COLO829 (cell line): Measurements from ENCODE around the gene CA5A.
"Not testable (repeated sequence)": the region's sequence is repeated elsewhere in the genome, so short reads cannot be mapped to it uniquely, and the experiment has no call there.

ENCODE experiments used
- DNase-seq: peaks from one replicate; pipeline ENCODE4 v3.0.0; 2012; ENCODE audit warnings: low spot score

Gene CA5A

DNA sequence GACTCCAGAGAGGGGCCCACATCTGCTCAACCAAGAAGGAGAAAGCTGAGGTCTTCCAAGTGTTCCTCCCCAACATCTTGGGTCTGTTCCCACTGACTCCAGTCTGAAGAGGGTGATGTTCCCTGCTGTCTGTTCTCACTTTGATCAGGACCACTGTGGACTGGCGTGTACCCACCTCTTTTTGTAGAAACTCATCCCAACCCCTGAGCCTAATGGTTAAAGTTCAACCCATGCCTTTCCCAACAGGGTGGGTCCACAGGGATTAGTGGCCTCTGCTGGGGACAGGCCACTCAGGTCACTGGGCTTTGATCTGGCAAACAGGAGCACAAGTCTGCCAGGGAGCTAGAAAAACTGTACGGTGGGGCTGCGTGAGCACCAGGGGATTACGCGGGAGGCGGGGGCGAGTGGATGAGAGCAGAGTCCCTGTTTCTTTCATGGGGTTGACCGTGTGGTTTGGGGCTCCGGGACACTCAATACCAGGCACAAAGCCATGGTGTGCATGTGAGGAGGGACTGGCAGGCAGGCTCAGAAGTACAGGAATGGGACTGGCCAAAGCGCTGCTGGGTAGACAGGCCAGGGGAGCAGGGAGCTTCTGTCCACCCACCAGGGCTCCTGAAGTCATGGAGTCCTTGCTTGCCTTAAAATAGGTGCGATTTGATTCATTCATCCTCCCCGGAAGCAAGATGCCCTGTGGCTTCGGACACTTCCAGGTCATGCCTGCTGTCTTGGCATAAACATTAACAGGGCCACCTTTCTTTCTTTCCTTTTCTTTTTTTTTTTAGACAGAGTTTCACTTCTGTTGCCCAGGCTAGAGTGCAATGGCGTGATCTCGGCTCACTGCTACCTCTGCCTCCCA, at the start of gene CA5A:
CA5A (minus strand) TSS at position 155 of the 856 bp plus-strand sequence; CDS start at position 76, 79 bp downstream.
- no peak for DNase-seq

DNA sequence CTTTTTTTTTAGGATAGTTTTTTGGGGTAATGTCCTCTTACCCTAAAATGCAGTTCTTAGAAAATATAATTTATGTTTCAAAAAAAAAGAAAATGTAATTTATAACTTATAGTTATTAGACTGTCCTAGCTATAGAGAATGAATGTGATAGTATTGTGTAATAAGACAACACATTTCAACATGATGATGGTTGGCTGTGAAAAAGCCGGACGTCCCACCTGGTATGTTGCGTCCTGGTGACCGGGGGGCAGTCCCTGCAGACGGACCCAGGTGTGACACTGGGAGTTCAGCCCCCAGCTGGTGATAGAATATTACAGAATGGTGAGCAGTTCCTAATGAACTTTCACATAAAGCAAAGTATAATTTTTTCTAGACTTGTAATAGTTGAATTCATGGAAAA, 49.2 kb upstream of the CA5A start:
- not testable (repeated sequence) for DNase-seq

DNA sequence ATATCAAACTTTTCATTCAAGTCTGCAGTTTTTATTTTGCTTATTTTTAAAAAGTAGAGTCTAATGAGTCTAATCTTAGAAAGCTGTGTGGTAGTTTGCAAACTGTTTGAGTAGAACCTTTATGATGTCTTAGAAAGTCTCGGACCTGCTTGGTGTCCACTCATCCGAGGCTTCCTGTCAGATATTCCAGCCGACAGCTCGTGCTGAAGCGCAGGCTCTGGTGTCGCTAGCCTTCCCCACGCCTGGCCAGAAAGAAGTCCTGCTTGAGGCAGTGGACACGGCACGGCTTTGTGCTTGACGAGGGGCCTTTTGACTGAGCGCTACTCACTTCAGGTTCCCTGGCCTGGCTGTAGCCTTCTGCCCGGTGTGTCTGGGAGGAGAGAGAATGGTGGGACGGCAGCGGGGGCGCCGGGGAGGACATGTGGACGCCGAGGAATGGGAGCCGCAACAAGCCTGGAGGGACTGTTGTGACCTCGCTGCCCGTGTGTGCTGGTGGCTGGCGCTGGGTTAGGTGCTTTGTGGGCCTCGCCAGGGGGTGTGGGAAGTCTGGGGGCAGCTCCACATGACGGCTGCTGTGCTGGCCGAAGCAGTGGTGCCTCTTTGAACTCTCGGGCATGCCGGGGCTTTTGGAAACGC, 48.4 kb upstream of the CA5A start:
- DNase-seq = no peak

DNA sequence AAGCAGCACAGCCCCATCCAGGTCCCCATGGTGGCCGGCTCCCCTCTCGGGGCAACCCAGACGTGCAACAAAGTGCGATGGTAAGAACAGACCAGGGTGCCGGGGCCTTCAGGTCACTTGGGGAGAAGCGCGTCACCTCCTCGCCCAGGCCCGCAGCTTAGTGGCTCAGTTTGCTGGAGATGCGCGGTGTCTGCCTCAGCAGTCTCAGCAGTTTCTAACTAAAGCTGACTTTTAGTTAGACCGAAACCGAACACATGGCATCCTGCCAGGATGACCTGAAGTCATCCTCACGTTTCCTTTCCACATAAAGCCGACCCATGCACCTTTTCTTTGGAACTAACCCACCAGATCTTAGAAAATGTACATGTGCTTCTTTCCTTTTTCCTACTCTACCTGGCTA, 47.9 kb upstream of the CA5A start:
- not testable (repeated sequence) for DNase-seq

DNA sequence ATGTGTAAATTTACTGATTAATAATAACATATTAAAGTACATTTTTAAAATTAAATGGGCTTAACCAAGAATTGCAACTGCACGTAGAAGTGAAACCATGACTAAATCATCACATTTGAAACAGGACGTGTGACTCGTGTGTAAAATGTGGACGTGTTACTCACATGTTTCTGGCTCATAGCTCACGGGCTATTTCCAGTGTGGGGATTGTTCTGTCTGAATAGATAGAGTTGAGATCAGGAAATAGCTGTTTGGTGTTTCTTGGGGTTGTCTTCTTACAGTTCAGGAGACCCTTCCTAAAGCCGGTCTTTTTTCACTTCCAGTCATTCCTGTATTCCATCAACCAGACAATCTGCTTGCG, 47.4 kb upstream of the CA5A start:
- not testable (repeated sequence) for DNase-seq

DNA sequence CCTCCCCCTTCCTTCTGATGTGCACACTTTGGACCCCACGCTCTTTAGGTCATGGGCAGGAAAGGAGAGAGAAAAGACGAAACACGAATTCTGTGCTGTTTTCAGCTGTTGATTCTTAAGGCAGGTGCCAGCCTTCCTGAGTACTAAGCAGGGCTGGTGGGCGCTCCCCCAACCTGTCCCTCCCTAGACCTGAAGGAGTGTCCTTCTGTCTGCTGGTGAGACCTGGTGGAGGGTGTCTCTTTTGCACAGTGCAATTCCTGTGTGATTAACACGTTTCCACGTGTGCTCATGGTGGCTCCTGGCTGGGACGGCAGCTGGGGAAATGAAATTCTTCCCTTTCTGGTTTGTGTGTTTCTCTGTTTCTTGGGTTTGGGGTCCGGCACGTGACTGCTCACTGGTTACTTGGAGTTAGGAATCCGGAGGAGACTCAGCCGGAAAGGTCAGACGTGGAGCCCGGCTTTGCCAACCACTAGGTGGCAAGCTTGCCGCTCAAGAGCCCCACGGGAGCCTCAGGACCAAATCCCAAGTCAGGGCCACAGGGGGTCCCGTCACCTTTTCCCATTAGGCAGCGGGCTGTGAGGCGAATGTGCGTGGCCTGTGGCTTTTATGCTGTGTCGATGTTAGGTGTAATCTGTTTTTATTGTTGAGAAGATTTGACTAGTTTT, 46.9 kb upstream of the CA5A start:
- not testable (repeated sequence) for DNase-seq

DNA sequence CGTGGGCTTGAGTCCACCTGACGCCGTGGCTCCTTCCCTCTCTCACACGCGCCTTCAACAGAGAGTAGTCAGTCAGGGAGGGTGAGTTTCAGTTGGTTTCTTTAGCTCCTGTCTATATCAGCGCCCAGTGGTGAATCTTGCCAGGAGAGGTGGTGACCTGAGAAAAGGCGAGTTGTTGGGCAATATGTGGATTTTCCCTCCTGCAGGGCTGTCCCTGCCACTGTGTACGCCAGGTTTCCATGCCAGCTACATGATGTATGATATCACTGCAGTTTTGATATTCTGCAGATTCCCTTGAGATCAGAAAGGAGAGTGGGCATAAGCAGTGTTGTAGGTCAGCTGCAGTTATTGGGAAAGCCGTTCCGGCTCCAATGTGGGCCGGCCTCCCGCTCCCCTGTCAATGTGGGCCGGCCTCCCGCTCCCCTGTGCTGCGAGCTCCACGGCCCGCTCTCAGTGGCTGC, 46.3 kb upstream of the CA5A start:
- no peak for DNase-seq

- not testable (repeated sequence) for DNase-seq
Measured at GRCh38 chr16:87981376-87981775, 45.0 kb upstream of the CA5A start.

- DNase-seq = not testable (repeated sequence)
Measured at GRCh38 chr16:87979911-87980630, 43.7 kb upstream of the CA5A start.

DNA sequence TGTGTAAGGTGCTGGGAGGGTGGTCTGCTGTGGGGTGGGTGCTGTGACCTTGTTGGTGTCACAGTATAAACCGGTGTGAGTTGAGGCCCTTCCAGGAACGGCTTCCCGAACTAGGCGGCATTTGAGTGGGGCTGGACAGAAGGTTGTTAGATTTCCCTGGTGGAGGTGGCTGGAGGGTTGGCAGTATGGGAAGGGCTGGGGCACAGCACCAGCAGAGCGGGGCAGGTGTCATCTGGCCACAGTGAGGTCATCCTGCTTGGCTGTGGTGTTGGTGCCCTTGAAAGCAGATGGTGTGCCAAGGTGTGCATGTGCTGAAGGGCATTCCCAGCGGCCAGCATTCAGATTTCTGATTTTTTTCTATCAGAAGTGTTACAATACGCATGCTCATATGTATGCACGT, 43.0 kb upstream of the CA5A start:
- DNase-seq = no peak

DNA sequence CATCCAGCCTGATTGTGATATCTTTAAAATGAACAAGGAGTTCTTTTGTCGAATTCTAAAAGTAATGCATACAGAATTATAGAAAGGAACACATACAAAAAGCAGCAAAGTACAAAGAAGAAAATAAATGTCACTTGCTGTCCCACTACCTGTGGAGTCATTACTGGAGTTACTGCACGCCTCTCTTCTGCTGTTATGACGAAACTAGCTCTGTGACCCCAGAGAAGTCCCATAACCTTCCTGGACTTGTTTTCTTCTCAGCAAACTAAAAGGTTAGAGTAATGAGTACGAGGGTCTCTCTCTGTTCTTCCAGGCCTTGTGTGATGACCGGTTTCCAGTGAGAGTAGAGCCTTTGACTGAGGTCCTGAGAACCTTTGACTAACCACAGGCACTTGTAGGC, 41.8 kb upstream of the CA5A start:
- DNase-seq = no peak

DNA sequence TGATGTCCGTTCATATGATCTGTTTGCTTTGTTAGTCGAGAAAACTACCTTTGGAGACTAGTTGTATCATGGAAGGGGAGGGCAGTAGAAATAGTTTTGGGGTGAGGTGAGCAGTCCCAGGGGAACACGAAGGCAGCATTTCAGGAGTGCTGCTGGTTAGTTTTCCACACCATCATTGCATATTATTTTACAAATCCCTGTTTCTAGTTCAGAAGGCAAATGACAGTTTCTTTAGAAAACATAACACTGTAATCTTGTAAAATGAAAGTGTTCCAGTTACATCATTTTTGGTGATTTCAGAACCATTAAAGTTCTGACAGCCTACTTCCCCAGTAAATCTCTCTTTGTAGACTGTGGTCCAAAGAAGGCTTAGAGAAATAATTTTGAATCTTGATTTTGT, 40.3 kb upstream of the CA5A start:
- DNase-seq = no peak

- no peak for DNase-seq
Measured at GRCh38 chr16:87974178-87974577, 37.8 kb upstream of the CA5A start.

- no peak for DNase-seq
Measured at GRCh38 chr16:87973717-87974116, 37.4 kb upstream of the CA5A start.

GRCh38 chr16:87971933-87972332, 35.6 kb upstream of the CA5A start:
- no peak for DNase-seq

DNA sequence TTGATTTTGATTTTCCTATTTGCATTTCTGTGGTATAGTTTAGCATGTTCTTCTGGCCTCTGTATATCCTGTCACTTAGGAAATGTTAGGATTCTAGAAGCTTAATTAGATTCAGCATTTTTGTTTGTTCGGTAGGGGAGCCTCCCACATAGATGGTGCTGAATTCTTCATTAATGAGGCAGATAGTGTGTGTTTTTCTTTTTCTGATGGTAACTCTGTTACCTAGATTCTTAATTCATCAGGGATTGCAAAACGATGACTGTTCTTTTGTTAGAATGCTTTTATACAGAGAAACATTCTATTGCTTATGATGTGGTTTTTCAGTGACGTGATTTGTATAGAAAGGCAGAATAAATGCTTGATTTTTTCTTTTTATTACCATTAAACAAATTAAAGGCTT, 33.9 kb upstream of the CA5A start:
- DNase-seq = no peak

DNA sequence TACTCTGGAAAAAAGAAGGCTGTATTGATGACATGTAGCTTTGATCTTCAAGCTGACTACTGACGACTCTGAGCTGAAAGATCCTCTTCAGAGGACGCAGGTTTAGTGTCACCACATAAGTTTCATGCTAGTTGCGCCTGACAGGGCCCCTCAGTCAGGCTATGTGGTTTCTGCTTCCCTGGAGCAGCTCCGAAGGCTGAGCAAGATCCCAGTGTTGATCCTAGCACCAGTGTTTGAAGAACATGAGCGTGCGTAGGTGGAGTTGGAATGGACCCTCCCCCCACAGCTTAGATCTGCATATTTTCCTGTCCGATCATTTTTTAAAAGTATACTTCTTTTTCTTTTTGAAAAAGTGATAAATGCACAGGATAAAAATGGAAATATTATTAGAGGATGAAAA, 32.2 kb upstream of the CA5A start:
- no peak for DNase-seq

- no peak for DNase-seq
Measured at GRCh38 chr16:87966685-87967185, 30.4 kb upstream of the CA5A start.

DNA sequence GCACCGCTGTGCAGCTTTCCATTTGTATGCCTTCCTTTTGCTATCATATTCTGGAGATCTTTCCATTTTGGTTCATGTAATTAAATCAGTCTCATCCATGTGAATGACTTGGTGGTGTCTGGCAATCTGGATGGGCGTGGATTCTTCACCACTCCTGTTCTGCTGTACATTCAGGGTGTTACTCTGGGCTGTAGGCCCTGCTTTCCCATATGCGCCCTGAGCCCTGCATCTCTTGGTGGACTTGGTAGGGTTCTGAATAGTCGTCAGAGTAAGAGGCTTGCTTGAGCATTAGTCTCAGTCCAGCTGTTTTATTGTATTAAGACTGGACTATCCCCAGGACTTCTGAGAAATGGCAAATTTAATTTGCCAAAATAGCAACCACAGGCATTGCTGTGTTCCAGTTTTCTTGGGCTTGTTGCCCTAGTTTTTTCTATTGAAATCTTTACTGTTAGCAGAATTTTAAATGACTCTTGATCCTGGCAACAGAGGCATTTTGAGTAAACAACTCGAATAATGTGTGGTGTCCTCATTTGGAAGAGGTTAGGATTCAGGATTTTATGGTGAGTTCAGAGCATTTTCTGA, 29.8 kb upstream of the CA5A start:
- DNase-seq = no peak

DNA sequence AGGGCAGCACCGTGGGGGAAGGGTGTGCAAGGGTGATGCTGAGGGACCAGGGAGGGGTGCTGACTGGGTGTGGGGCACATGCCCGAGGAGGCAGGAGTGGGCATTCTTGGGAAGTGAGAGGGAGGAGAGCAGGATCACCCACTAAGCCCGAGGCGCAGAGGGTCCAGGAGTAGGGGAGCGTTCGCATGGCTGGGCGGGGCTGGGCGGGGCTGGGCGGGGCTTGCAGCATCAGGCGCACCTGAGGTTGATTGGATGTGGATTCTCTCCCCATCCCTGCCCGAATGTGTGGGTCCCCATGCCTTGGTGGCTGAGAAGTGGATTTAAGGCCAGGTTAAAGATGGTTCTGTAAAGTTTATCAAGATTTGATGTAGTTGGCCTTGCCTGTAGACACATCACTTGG, 29.1 kb upstream of the CA5A start:
- no peak for DNase-seq

- DNase-seq = no peak
Measured at GRCh38 chr16:87964049-87964659, 27.8 kb upstream of the CA5A start.
